Measurements from ENCODE around the gene TNNT3. TPM values are rescaled to one million over a fixed set of nuclear protein-coding genes. Genes with fewer than 3 reads are reported as not detected.

Gene TNNT3
- total RNA-seq, 1 donor from 2014 or later, result 1.3 TPM

DNA sequence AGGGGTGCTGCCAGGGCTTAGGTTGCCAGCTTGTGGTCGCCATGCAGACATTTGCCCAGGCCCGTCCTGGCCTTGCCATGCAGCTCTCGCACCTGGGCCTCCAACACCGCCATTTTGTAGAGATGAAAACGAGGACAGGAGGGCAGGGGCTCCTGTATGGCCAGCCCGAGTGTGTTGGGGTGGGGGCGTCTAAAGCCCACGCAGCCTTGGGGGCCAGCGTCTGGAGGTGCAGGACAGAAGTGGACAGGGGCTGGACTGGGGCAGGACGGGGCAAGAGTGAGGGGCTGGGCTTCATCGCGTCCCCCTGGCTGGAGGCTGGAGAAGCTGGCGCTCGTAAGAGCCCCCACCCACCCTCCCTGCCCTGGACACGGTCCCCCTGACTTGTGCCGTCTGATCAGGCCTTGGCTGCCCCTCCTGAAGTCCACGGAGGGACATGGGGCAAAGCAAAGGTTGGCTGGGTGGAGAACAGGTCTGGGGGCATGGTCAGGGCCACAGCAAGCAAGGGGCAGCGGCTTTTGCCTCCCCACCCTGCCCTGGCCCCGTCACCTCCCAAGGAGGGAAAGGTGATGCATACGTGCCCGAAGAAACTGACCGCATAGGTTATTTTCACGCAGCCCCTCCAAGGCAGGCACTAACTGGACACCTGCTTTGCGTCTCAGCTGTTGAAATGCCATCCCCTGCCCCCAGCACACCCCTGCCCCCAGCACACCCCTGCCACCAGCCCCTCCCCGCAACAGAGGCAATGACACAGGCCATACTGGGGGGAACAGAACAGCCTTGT, 815 bp downstream of the TNNT3 start:
- Mint-ChIP-seq H3K27me3 (ENCODE audit: low read depth) (no peaks in the 10 kb centered on the region), H3K4me1 (ENCODE audit: low read depth) (peaks cover 2% of the 10 kb centered on the region), H3K36me3 (ENCODE audit: low read depth) (no peaks in the 10 kb centered on the region), H3K9me3 (ENCODE audit: low read depth) (no peaks in the 10 kb centered on the region), H3K4me3 (ENCODE audit: unreplicated experiment) (no peak overlapping the region), H3K27ac (ENCODE audit: unreplicated experiment) (no peak overlapping the region)
- no peak for DNase-seq (ENCODE audit: low spot score)
- TF ChIP-seq, protein P1, sequence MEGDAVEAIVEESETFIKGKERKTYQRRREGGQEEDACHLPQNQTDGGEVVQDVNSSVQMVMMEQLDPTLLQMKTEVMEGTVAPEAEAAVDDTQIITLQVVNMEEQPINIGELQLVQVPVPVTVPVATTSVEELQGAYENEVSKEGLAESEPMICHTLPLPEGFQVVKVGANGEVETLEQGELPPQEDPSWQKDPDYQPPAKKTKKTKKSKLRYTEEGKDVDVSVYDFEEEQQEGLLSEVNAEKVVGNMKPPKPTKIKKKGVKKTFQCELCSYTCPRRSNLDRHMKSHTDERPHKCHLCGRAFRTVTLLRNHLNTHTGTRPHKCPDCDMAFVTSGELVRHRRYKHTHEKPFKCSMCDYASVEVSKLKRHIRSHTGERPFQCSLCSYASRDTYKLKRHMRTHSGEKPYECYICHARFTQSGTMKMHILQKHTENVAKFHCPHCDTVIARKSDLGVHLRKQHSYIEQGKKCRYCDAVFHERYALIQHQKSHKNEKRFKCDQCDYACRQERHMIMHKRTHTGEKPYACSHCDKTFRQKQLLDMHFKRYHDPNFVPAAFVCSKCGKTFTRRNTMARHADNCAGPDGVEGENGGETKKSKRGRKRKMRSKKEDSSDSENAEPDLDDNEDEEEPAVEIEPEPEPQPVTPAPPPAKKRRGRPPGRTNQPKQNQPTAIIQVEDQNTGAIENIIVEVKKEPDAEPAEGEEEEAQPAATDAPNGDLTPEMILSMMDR (IDR thresholded peaks at IDR 0.05), result no peak

- no peak overlapping the region for H3K27ac Mint-ChIP-seq (ENCODE audit: unreplicated experiment)
- no peak overlapping the region for H3K4me3 Mint-ChIP-seq (ENCODE audit: unreplicated experiment)
- no peaks in the 10 kb centered on the region for H3K9me3 Mint-ChIP-seq (ENCODE audit: low read depth)
- H3K36me3 Mint-ChIP-seq (ENCODE audit: low read depth), result no peaks in the 10 kb centered on the region
- TF ChIP-seq, protein P1 (IDR thresholded peaks at IDR 0.05), result no peak
- DNase-seq (ENCODE audit: low spot score), result peak; percentile 80
- peaks cover 2% of the 10 kb centered on the region for H3K4me1 Mint-ChIP-seq (ENCODE audit: low read depth)
- H3K27me3 Mint-ChIP-seq (ENCODE audit: low read depth), result no peaks in the 10 kb centered on the region
These were observed 1.5 kb downstream of the TNNT3 start for GRCh38 chr11:1920909-1921573.

DNA sequence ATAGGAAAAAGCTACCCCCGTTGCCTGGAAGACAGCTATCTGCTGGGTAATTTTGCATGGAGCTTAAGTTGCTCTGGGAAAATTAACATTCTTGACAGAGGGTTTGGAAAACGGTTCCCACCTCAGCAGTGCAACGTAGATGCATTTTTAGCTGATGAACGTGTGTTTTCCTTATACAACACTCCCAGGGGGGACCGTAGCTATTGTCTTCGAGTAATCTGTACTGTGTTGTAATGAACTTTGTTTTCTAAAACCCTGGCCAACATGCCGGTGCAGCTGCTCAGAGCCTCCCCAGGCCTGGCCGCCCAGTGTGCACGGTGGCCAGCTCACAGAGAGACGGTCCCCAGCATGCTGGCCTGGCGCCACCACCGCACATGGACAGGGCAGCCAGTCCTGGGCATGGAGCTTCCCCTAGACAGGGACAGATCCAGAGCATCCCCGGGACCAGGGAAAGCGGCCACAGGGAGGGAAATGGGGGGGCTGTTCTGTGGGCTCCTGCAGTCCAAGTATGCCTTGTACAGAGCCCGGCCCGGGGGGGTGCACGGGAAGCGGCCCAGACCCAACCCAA, 2.2 kb downstream of the TNNT3 start:
- H3K4me3 Mint-ChIP-seq (ENCODE audit: unreplicated experiment), result no peak overlapping the region
- TF ChIP-seq, protein P1 (IDR thresholded peaks at IDR 0.05), result no peak
- no peaks in the 10 kb centered on the region for H3K27me3 Mint-ChIP-seq (ENCODE audit: low read depth)
- H3K4me1 Mint-ChIP-seq (ENCODE audit: low read depth), result peaks cover 2% of the 10 kb centered on the region
- no peaks in the 10 kb centered on the region for H3K9me3 Mint-ChIP-seq (ENCODE audit: low read depth)
- H3K36me3 Mint-ChIP-seq (ENCODE audit: low read depth), result no peaks in the 10 kb centered on the region
- no peak overlapping the region for H3K27ac Mint-ChIP-seq (ENCODE audit: unreplicated experiment)
- DNase-seq (ENCODE audit: low spot score), result peak; percentile 75

GRCh38 chr11:1922481-1923081, 3.1 kb downstream of the TNNT3 start:
- Mint-ChIP-seq H3K4me3 (ENCODE audit: unreplicated experiment) (no peak overlapping the region), H3K9me3 (ENCODE audit: low read depth) (no peaks in the 10 kb centered on the region), H3K36me3 (ENCODE audit: low read depth) (no peaks in the 10 kb centered on the region), H3K27me3 (ENCODE audit: low read depth) (no peaks in the 10 kb centered on the region), H3K4me1 (ENCODE audit: low read depth) (peaks cover 2% of the 10 kb centered on the region), H3K27ac (ENCODE audit: unreplicated experiment) (no peak overlapping the region)
- peak; percentile 67 for DNase-seq (ENCODE audit: low spot score)
- TF ChIP-seq, protein P1 (IDR thresholded peaks at IDR 0.05), result no peak
